Fibroblast of peridontal ligament (primary cell): ENCODE measurements around the gene FDXACB1.

Experiments
- DNase-seq: peaks from one replicate; pipeline ENCODE4 v3.0.0-alpha.2; 2010; ENCODE audit errors: extremely low read depth

The FDXACB1 gene

GRCh38 chr11:111843661-111844060, 35.3 kb downstream of the FDXACB1 start:
- DNase-seq, result no peak

- peak; percentile 94 for DNase-seq
These were observed 37.5 kb downstream of the FDXACB1 start for GRCh38 chr11:111841370-111842053.

- peak; percentile 32 for DNase-seq
These were observed 38.8 kb downstream of the FDXACB1 start for GRCh38 chr11:111840143-111840542.

GRCh38 chr11:111838054-111838453, 40.9 kb downstream of the FDXACB1 start:
- DNase-seq, result no peak

- no peak for DNase-seq
These were observed 41.5 kb downstream of the FDXACB1 start for GRCh38 chr11:111837366-111837891.

GRCh38 chr11:111836721-111837120, 42.2 kb downstream of the FDXACB1 start:
- peak; percentile 68 for DNase-seq

GRCh38 chr11:111836162-111836561, 42.8 kb downstream of the FDXACB1 start:
- DNase-seq, result peak; percentile 52

GRCh38 chr11:111835665-111836064, 43.3 kb downstream of the FDXACB1 start:
- no peak for DNase-seq

- DNase-seq, result no peak
These were observed 44.4 kb downstream of the FDXACB1 start for GRCh38 chr11:111834432-111835163.

GRCh38 chr11:111833524-111833923, 45.4 kb downstream of the FDXACB1 start:
- peak; percentile 57 for DNase-seq

GRCh38 chr11:111829185-111829968, 49.6 kb downstream of the FDXACB1 start:
- DNase-seq, result peak; percentile 37

- peak; percentile 55 for DNase-seq
These were observed 52.5 kb downstream of the FDXACB1 start for GRCh38 chr11:111826322-111826950.
